NCI-H345 treated with DMSO at 0.1 percent for 48 hours (cell line): ENCODE measurements around the gene OLFML1.

Experiments
- DNase-seq: peaks from one replicate; lab custom pipeline; 2025; ENCODE audit not compliant: unreplicated experiment; lab: John Stamatoyannopoulos, UW

Gene OLFML1

DNA sequence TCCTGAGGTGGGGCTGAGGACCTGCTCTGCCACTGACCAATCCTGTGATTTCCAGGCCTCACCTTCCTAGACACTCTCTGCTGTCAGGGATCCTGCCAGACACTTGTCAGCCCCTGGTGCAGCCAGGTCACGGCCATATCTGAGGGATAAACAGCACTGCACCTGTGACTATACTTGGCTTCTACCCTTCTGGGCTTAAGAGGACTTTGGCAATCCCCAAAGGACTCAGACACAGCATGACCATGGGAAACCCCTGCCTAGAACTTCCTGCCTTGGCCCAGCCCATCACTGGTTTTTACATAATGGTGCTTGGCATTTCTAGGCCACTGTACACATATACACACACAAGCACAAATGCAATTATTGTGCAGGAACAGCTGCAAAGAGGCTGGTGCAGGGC is 11.6 kb upstream of the OLFML1 start:
- no peak for DNase-seq

DNA sequence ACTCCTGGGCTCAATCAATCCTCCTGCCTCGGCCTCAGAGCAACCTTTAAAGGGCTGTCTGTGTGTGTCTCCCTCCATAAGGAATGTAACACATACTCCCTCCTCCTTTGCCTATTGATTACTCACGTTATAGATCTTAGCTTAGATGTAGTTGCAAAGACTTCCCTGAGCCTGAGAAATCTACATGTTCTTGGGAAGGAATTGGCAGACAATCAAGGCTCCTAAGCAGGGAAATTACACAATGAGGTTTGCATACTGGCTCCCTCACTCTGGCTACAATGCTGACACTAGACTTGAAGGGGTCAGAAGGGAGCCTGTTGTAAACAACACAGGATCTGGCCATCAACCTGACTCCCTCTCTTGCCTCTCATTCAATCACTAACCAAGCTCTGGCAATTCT is 5.2 kb upstream of the OLFML1 start:
- DNase-seq, result no peak

DNA sequence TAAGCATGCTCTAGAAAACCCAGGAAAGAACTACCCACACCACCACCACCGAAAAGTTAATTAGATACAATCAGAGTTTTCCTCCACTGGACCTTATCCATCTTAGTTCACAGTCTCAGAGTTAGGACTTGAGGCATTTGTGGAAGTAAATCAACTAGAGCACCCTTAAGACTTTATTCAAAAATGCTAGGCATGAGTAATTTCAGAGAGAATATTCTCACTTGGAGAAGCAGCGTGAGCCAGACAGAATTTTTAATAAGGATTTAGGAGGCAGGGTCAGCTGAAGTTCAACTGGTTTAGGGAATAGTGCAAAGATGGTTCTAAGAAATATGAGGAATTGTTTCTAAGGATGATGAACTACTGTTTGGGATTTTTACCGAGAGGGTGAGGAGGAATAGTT is 1.2 kb upstream of the OLFML1 start:
- no peak for DNase-seq

DNA sequence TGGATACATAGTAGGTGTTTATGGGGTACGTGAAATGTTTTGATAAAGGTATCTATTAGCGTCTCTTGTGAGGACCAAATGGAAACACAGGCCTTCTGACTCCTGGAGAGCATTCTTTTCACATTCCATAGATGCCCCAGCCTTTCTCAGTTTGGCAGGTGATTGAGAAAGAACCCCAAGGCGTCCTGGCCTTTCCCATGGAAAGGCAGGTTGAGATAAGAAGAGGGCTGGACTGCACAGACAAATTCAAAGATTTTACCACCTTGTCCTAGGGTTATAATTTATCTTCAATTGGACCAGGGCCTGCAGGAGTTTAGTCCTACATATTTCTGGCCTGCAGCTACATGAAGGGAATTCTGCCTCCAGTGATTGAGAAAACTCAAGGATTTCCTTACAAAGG is 661 bp upstream of the OLFML1 start:
- no peak for DNase-seq

DNA sequence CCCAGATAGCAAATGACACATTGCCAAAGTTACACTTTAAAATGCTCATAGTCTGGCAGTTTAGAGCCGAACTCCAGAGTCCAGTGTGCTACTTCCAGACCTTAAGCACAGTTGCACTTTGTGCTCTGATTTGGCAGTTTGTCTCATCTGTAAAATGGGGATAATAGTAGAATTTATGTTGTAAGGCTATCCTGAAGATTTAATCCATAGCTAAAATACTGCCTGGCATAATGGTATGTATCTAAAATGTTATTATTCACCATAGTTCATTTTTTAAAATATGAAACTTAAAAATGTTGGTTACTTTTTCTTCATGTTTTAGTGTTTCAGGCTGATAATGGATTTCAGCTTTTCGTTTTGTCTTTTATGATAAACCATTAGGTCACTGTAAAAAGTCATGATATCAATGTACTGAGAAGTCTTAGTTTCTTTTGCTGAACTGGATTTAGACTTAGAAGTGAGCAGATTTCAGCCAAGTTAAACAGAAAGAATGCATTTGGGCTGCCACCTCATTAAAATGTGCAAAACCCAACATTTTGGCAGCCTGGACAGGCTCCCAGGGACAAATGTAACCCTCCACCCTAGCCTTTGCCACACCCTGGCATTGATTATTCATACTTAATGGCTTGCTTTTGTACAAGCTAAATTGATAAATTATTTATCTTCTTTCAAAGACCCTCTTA is 933 bp downstream of the OLFML1 start:
- DNase-seq, result no peak

DNA sequence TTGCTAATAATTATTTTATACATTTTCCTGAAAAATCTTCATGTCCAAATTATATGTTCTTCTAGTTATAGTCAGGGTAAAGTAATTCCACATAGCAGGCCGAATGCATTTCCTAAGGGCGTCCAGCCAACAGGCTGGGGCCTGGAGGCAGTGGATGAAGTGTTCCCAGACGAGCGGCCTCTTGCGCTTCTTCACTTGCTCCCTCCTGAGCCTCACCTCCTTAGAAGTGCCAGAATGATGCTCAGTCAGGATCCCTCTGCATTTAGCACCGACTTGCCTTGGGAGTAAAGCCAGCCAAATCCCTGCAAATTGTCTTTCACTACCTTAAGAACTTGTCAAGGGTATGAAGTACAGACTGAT is 1.5 kb downstream of the OLFML1 start:
- DNase-seq, result no peak

DNA sequence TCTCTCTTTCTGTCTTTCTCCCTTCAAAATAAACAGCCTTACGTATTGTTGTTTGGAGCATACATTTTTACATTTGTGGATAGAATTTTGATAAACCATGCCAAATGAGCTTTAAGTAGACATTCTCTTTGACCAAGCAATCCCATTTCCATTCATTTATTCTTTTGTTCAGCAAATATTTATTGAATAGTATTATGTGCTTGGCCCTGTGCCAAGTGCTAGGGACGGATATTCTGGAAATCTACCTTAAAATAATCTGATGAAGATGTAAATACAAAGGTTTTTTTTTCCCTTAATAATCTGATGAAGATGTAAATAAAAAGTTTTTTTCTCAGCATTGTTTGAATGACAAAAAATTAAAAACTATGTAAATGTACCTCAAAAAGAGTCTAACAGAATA is 2.1 kb downstream of the OLFML1 start:
- no peak for DNase-seq

DNA sequence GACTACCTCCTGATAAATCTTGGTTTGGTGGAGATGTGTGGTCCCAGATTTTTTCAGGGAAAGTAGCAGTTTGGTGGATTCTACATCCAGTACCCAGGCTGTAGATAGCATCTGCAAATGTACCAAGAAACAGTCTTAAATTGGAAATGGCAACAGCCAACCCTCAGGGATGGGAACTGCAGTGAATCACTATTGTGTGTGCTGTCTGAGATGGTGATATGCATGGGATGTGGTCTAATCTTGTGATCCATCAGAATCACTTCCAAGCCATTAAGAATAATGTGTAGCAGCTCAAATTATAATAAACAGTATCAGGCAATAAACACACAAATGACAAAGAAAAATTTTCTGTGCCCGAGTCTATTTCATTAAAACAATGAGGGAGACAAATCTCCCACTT is 3.4 kb downstream of the OLFML1 start:
- DNase-seq, result no peak

DNA sequence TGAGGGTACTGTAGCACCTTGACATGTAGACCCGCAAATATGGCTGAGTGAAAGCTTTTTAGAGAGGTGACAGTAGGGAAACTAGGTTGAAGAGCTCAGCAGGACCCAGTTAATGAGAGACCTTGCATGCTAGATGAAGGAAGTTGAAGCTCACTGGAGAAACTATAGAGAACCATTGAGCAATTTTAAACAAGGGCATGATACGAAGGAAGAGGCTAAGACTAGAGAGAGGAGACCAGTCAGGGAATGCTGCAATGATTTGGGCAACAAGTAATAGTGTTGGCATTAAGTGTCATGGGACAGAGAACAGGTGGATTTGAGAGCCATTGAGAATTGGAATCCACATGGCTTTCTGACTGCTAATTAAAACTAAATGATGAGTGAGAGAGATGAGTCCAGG is 4.1 kb downstream of the OLFML1 start:
- no peak for DNase-seq

DNA sequence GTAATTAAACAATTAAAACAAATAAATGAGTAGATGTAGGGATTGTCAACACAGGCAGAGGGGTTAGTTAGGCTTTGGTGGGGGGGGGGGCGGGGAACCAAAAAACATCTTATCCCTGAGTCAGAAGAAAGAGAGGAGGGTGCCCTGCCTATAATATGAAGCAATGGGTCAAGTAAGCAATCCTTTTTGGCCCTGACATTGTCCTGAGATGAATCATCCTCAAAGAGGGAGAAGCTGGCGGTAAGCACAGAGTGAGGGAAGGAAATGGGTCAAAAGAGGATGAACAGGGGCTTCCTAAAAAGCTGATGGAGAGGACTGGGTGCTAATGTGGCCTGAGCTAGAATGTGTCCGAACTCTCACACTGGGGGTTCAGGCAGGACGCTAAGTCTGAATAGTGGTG is 4.7 kb downstream of the OLFML1 start:
- DNase-seq, result no peak

DNA sequence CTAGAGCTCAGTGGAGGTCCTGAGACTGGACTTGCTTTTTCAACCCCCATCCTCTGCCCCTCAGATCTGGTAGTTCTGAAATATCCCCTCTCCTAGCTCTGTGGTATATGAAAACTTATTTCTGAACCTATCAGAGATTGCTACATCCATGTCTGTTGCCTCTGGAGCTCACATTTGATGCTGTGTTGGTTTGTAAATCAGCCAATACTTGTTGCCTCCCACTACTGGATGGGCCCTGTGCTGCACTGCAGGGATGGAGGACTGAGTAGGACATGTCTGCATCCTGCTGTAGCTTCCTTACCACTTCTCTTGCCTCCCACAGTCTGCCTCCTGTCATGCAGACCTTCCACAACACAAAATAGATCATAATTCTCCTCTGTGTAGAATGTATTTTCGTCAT is 5.2 kb downstream of the OLFML1 start:
- DNase-seq, result no peak

DNA sequence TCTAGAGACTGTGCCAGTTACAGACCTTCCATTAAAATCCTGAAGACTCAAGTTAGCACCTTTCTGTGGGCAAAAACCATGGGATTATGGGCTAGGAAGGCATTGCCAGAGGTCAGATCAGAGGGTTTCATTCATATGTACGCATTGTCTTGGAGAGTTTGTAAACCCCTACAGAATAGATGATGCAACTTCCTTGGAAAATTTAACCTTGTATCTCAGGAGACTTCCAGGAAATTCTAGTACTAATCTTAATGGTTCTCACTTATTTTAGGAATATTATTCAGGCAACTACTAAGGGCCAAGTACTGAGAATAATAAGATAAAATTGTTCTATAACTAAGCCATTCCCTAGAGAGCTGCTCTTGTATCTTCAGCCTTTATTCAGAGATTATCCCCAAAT is 6.9 kb downstream of the OLFML1 start:
- no peak for DNase-seq

DNA sequence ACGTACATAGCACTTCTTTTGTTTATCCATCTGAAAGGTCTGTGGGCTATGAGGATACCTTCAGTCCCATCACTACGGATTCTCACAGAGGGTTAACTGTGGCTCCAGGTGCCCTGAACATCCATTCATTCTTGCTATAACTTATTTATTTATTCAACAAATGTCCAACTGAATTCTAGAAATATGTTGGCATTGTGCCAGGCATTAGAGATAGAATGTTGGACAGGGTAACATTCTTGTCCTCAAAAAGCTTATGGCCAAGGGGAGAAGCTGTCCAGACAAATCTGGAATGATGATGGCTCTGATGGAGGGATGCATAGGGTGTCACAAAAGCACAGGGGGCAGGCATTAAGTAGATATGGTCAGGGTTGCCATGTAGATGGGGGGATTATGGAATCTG is 8.4 kb downstream of the OLFML1 start:
- DNase-seq, result no peak

DNA sequence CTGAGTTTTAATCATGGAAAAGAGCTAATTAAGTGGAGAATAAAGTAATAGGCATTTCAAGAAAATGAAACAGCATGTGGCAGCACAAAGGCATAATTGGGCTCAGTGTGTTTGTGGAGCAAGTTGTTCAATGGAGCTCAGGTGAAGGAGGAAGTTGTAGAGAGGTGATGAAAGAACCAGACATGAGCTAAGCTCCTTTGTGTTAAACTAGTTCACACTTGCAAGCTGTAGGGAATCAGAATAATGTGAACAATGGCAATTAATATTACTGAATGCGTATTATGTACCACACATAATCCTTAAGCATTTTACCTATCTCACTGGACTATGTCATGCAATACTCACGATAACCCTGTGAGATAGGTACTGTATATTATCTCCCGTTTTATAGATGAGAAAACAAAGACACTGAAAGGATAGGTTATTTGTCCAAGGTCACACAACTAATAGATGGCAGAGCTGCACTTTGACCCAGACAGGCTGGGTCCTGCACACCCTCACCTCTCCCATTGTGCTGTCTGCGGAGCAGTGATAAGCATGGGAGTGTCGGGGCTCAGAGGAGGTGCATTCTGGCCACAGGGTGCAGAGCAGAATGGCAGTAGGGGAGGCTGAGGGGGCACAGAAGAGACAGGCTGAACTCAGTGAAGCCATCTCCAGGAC is 8.9 kb downstream of the OLFML1 start:
- no peak for DNase-seq

DNA sequence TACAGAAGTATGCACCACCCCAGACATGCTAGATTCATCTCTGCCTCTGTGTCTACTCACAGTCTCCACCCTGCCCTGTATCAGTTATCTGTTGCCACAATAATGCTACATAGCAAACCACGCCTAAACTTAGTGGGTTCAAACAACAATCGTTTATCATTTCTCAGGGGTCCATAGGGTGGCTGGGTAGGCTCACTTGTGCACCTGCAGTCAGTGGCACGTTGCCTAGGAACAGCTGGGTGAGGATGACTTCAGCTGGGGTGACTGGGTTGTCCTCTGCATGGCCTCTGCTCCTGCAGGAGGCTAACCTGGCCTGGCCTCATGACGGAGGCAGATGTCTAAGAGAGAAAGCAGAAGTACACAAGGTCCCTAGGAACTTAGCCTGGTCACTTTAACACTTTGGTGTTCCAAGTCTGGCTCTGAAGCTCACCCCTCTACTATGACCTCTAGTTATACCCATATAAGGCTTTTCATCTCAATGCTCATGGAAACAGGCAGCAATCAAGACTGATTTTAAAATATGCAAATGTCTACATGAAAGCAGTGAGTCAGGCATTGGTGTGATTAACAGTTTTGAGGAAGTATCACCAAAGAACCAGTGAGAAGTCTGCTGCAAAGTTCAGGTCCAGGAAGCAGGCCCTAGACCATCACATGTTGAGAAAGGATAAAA is 10.7 kb downstream of the OLFML1 start:
- DNase-seq, result no peak

DNA sequence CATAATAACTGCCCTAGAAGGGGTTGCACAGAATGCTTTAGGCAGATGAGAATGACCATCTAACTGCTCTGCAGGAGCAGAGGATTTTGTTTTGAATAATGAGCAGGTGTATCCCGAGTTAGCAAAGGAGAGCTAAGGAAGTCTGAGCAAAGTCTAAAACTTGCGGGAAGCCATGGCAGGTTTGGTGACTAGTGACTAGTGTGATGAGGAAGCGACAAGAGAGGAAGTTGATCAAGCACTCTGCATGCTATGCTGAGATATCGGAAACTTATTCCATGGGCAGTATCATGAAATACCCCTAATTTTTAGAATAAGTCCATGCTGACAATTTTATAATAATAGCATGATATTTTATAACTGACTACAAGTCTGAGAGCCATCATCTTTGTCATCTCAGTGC is 12.9 kb downstream of the OLFML1 start:
- no peak for DNase-seq

DNA sequence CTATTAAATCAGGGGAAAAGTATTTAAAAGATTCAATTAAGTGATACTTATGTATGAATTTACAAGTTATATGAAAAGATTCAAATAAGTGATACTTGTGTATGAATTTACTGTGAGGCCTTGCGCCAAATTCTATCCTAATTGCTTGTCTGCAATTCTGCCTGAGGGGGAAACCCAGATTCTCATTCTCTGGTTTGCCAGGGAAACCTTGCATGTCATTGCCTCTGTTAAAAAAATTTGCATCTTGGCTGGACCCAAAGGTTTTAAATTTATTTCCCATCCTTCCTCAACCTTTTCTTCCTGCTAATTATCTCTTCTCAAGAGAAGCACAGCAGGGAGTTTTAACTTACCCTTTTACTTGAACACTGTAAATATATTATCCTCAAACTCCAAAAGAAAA is 13.8 kb downstream of the OLFML1 start:
- no peak for DNase-seq

DNA sequence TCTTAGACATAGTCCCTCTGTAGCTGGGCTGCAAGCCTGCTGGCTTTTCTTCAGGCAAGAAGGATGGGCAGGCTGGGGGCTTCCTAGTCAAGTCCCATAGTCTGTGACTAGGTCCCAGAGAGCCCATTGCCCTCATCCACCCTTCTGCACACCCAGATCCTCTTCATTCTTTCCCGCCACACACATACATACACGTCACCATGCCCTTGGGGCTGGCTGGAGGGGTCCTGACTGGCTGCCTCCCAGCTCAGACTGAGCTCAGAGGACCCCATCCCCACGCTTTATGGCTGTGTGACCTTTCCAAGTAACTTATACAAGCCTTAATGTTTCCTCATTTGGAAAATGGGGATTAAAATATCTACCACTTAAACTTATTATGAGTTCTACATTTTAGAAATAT is 14.9 kb downstream of the OLFML1 start:
- DNase-seq, result no peak

DNA sequence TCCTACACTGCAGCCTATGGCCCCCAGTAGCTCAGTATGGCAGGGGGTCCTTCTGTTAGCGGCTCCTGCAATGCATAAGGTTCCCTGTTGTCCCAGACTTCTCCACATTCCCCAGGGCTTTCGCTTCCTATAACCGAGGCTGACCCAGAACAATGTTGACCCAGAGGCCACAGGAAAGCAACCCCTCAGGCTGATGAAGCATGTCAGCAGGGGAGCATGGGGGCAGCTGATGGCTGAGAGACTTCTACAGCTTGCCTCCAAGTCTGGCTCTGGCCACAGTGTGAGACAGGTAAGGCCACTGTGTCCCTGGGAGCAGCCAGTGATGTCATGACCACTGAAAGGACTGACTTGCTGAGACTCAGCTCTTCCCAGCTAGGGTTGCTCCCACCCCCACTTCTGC is 15.9 kb downstream of the OLFML1 start:
- no peak for DNase-seq

DNA sequence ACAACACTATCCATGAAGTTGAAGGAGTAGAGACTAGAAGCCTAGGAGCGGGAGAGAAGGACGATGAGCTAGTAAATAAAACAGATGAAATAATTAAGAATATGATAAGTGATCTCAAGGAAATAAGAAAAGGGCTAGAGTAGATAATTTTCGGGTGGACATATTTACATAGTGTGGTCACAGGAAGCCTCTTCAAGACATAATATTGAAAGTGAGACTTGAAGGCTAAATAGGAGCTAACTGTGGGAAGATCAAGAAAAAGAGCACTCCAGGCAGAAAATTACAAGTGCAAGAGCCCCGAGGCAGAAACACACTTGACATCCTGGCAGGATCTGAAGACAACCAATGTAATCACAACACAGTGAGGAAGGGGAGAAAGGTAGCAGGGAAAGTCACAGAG is 16.6 kb downstream of the OLFML1 start:
- DNase-seq, result no peak

DNA sequence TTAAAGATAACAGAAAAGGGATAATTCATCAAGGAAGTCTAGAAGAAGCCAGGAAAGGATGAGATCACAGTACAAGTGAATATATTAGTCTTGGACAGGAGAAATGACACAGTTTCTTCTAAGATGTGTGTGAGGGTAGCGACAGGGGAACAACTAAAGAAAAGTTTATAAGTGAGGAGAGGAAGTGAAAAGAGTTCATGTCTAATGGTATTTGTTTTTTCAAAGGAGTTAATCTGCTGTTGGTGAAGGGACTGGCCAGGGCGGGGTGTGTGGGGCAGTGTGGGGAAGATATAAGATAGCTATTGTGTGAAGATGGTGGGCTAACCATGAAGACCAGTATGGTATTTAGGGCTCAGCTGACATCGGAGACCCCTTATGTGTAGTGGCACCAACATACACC is 20.9 kb downstream of the OLFML1 start:
- no peak for DNase-seq

DNA sequence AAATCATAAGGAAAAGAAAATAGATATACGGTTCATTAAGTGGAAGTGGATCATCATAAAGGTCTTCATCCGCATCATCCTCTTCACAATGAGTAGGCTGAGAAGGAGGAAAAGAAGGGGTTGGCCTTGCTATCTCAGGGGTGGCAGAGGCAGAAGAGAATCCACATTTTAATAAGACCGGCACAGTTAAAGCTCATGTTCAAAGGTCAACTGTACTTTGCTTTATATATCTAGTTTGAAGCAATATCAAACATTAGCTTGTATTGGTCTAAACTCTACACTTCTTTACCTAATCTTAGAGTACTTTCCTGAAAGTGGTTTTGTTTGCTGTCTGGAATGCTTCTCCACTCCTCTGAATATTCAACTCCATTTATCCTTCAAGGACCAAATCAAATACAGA is 22.8 kb downstream of the OLFML1 start:
- DNase-seq, result no peak

DNA sequence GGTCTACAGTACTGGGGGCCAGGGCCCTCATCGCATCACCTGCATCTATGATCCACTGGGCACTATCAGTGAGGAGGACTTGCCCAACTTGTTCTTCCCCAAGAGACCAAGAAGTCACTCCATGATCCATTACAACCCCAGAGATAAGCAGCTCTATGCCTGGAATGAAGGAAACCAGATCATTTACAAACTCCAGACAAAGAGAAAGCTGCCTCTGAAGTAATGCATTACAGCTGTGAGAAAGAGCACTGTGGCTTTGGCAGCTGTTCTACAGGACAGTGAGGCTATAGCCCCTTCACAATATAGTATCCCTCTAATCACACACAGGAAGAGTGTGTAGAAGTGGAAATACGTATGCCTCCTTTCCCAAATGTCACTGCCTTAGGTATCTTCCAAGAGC is 24.7 kb downstream of the OLFML1 start:
- no peak for DNase-seq
